Right lung (tissue), 5 donors: ENCODE data around the gene TMEM178B. TPM values are rescaled to one million over a fixed set of nuclear protein-coding genes. Genes with fewer than 3 reads are reported as not detected.

ENCODE experiments used
- DNase-seq, 2 donors: peaks; one replicate each; pipeline ENCODE4 v3.0.0-alpha.2; 2013
- polyA plus RNA-seq, 5 donors: library from polyadenylated mRNA; unstranded; fragments of 120-200 nt; gene quantifications; one replicate each; pipeline versions ENCODE4 v1.2.1 to v1.2.3, GENCODE V29; 2013; ENCODE audit warnings: inconsistent platforms in 1 of 5, low replicate concordance in 1 of 5; ENCODE audit not compliant: insufficient read length in 5 of 5, insufficient read depth in 1 of 5

TMEM178B gene
- polyA plus RNA-seq, 5 donors, result 2.8 to 5.2 (median 3.4) TPM

GRCh38 chr7:141262101-141263090 is 188.5 kb downstream of the TMEM178B start:
- peak in 1 of 2 donors; percentile 4 for DNase-seq

- no peak for DNase-seq
Measured at GRCh38 chr7:141263508-141263907, 189.6 kb downstream of the TMEM178B start.

GRCh38 chr7:141263983-141264382 is 190.1 kb downstream of the TMEM178B start:
- DNase-seq, result no peak

GRCh38 chr7:141264511-141264910 is 190.6 kb downstream of the TMEM178B start:
- DNase-seq, result no peak

GRCh38 chr7:141265668-141266067 is 191.8 kb downstream of the TMEM178B start:
- DNase-seq, result no peak

- no peak for DNase-seq
Measured at GRCh38 chr7:141268614-141269013, 194.8 kb downstream of the TMEM178B start.

- no peak for DNase-seq
Measured at GRCh38 chr7:141271451-141271850, 197.6 kb downstream of the TMEM178B start.

GRCh38 chr7:141272417-141272816 is 198.6 kb downstream of the TMEM178B start:
- no peak for DNase-seq

GRCh38 chr7:141275350-141275749 is 201.5 kb downstream of the TMEM178B start:
- no peak for DNase-seq

- no peak for DNase-seq
Measured at GRCh38 chr7:141276031-141276430, 202.2 kb downstream of the TMEM178B start.

- DNase-seq, result no peak
Measured at GRCh38 chr7:141280100-141280499, 206.2 kb downstream of the TMEM178B start.

GRCh38 chr7:141281311-141281710 is 207.4 kb downstream of the TMEM178B start:
- DNase-seq, result no peak

GRCh38 chr7:141286522-141286921 is 212.7 kb downstream of the TMEM178B start:
- DNase-seq, result no peak

GRCh38 chr7:141287936-141288335 is 214.1 kb downstream of the TMEM178B start:
- no peak for DNase-seq

- DNase-seq, result no peak
Measured at GRCh38 chr7:141288626-141289025, 214.8 kb downstream of the TMEM178B start.

- no peak for DNase-seq
Measured at GRCh38 chr7:141290365-141290764, 216.5 kb downstream of the TMEM178B start.

GRCh38 chr7:141290973-141291372 is 217.1 kb downstream of the TMEM178B start:
- DNase-seq, result no peak

- no peak for DNase-seq
Measured at GRCh38 chr7:141291541-141291940, 217.7 kb downstream of the TMEM178B start.

- DNase-seq, result no peak
Measured at GRCh38 chr7:141294143-141294829, 220.4 kb downstream of the TMEM178B start.

- no peak for DNase-seq
Measured at GRCh38 chr7:141295367-141295895, 221.6 kb downstream of the TMEM178B start.

GRCh38 chr7:141300816-141301215 is 227.0 kb downstream of the TMEM178B start:
- no peak for DNase-seq

GRCh38 chr7:141301544-141301943 is 227.7 kb downstream of the TMEM178B start:
- no peak for DNase-seq

- no peak for DNase-seq
Measured at GRCh38 chr7:141302617-141303016, 228.8 kb downstream of the TMEM178B start.
